Middle frontal gyrus (tissue), 1 donor: ENCODE data around the gene CKB.
"Not testable (repeated sequence)": the region's sequence is repeated elsewhere in the genome, so short reads cannot be mapped to it uniquely, and the experiment has no call there.

Experiments used
- DNase-seq: peaks from one replicate; pipeline ENCODE4 v3.0.0-alpha.2; 2015; ENCODE audit warnings: low spot score; ENCODE audit errors: extremely low spot score

The CKB gene

GRCh38 chr14:103527408-103528145 is 4.9 kb upstream of the CKB start:
- no peak for DNase-seq

DNA sequence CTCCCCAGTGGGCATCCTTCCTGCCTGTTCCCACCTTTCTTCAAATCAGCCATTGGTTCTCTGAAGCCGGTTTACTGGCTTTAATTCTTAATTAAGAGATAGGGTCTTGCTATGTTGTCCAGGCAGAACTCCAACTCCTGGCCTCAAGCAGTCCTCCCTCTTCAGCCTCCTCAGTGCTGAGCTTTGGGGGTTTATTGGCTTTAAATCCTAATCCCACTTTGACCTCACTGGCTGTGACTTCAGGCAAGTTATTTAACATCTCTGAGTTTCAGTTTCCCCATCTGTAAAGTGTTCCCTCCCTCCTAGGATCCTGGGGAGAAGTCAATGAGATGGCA is 4.3 kb upstream of the CKB start:
- no peak for DNase-seq

DNA sequence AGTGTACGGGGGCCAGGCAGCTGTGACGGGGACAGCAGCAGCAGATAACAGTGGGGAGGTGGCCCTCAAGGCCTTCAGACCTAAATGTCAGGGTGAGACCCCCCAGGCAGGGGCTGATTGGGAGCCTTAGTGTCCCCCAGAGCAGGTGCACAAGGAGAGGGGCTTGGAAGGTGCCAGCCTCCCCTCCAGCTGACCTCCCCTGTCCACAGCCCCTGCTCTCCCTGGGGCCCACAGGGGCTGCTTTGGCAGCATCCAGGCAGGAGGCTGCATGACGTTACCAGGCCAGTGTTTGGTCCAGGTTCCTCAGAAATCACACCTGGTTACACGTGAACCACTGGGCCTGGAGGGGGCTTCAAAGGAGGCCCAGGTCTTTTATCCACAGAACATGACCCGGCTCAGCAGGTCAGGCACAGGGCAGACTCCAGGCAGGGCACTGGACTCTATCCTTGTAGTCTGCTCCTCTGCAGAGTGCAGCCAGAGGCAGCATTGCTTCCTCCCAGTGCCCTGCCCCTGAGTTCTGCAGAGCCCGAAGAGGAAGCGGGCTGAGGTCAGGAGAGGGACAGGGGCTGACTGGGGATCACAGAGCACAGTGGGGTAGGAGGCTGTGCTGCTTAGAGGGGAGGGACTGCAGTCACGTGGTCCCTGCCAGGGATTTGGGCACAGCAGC is 3.8 kb upstream of the CKB start:
- DNase-seq: no peak

- not testable (repeated sequence) for DNase-seq
Observed at GRCh38 chr14:103525430-103526246, 3.0 kb upstream of the CKB start.

DNA sequence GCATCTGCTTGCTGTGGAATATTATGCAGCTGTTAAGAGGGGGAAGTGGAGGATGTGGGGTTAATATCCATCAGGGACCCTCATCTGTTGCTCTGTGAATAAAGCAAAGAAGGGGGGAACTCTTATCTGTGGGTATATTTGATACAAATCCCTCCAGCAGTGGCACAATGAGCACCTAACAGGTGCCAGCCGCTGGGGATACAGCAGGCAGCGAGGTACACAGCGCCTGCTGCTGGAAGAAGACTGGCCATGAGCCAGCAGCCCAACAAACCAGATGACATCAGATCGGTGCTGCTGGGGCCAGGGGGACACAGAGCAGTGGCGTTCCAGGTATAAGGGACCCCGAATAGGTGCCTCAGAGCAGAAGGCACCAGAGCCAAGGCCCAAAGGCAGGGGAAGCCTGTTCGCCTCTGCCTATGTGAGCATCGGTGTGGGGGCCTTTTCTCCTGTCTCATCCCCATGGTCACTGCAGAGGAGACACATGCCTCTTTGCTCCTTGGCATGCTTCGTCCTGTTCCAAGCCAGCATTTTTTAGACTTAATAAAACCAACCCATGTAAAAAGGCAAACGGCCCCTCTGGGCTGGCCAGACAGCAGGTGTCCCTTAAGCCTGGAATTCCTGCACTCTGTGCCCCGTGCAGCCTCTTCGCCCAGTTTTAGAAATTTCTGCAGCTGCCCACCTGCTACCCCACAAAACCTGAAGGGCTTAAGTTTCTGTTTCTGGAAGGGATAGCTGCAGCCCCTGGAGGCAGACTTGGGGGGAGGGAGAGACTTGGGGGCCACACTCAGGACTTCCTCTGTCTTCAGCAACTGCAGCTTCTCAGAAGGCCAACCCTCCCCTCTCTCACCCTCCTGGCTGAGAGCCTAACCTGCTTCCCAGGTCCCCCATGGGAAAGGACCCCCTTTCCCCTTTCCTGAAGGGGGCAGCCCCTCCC is 1.6 kb upstream of the CKB start:
- DNase-seq: no peak

GRCh38 chr14:103523575-103523954 is 935 bp upstream of the CKB start:
- DNase-seq: no peak

- DNase-seq: no peak
Observed at GRCh38 chr14:103521951-103522563, 573 bp downstream of the CKB start.

GRCh38 chr14:103521438-103521950 is 1.1 kb downstream of the CKB start:
- DNase-seq: no peak

- no peak for DNase-seq
Observed at GRCh38 chr14:103520657-103521437, 1.8 kb downstream of the CKB start.

GRCh38 chr14:103520269-103520656 is 2.4 kb downstream of the CKB start:
- no peak for DNase-seq

- DNase-seq: no peak
Observed at GRCh38 chr14:103519837-103520212, 2.8 kb downstream of the CKB start.

DNA sequence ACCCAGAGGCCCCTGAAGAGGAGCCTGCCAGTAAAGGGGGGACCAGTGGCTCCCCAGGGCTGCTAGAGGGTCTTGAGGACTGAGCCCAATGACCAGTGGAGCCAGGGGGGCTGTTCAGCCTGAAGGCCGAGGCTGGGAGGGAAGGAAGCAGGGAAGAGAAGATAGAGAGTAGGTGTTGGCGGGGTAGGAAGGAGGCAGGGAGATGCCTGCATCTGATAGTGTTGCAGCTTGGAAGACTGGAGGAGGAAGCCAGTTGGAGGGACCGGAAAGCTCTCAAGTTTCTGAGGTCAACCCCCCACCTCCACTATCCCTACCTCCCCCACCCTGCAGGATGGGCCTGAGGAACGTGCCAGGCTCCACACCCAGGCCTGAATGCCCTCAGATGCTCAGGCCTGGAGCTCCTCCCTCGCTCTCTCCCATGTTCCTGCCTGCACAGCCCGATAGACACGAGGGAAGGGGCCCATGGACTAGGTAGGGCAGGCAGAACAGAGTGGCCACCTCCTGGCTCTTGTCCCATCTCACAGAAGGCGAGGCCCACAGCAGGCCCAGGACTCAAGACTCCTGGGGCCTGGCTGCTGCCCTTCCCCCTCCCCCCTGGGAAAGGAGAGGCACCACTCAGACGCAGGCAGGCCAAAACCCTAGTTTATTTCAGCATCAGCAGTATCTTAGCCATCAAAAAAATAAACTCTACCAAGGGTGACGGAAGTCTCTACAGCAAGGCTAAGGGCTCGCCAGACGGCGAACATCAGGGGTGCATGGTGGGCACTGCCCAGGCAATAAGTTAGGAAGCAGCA is 3.4 kb downstream of the CKB start:
- DNase-seq: no peak

DNA sequence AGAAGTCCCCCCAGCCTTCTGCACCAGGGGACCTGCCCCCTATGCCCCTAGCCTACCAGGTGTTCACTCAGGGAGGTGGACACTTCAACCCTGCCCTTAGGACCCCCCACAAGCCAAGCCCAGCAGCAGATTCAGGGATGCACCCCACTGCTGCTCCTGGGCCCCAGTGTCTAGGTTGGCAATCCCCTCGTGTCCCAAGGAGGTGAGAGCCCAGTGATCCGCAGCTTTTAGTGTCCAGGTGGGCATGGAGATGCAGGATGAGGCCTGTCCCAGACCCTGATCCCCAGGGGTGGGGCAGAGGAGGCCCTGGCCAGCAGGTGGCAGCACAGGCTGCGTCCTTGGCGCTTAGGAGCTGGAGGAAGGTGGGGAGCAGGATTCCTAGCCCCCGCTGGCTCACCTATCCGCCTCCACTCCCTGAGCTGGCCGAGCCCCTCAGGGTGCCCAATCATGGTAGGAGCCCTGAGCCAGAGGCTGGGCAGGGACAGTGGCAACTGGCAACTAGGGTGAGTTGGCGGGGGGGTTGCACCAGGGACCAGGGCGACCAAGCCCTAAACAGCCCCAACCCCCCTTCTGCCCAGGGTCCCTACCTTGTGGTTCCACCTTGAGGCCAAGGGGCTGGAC is 4.1 kb downstream of the CKB start:
- DNase-seq: no peak

- no peak for DNase-seq
Observed at GRCh38 chr14:103517721-103518421, 4.8 kb downstream of the CKB start.

- no peak for DNase-seq
Observed at GRCh38 chr14:103517174-103517566, 5.5 kb downstream of the CKB start.

DNA sequence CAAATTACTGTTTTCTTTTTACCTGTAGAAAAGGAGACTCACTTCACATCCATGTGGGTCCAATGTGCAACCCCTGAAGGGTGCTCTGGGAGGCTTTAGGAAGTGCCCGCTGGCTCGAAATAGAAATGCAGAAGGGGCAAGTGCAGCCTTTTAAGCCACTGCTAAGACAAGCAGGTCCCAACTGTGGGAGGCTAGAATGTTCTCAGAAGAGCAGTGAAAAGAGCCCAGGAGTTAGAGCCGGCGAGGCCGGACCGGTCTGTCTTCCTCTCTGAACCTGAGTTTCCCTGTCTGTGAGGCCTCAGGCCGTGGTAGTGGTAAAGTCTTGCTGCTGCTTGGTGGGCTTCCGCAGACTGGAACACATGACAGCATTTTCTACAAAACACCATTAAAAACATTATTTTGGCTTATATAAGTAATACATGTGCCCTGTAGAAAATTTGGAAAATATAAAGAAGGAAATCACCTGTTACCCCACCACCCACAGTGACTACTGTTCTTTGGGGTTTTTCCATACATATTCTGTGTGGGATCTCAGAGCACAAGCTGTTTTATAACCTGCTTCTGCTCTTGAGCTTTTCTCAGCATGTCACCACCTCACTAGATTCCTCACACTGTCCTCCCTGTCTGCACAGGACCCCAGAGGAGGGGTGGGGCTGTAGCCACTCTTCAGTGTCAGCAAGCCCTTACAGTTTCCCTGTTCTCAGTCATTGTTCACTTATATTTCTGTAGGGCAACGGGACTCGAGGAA is 6.0 kb downstream of the CKB start:
- DNase-seq: no peak
